Colon (tissue), 2 donors: Measurements from ENCODE around the gene ENTR1.

Source experiments
- FAIRE-seq: peaks from 2 replicates; lab custom pipeline; 2012; peaks lifted over from hg19 to GRCh38; lab: Jason Lieb, UNC
- donor health status: control.
- donor health status: control.

Gene ENTR1

DNA sequence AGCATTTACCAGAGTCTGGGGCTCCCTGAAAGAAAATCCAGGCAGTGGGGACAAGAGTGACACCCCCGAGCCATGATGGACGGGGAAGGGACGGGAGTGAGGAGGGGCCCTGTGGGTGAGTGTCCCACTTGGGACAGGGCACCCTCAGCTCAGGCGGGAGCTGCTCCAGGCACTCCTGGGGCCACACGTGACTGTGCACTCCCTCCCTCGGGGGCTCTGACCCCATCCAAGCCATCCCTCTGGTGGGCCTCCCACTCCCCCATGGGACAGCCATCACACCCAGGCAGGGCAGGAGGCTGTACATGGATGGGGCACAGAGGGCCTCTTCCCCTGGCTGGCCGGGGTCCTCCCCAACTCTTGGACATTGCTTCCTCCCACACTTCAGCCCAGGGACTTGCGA is 34.0 kb downstream of the ENTR1 start:
- FAIRE-seq: no peak

DNA sequence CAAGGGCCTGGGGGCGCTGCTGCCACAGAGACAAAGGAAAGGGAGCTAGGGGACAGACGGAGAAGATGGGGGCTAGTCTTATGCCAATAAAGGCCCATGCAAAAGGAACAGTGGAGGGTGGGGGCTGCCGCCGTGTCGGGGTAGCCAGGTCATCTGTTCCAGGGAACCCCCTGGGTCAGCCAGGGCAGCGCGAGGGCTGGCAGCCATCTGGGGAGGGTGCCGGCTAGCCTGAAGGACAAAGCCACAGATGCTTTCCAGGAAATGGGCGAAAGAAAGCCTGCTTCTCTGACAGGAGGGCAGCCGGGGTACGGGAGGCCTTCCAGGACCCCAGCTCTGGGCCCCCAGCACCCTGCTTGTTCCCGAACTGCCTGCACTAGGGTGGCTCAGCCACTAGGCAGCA is 35.3 kb downstream of the ENTR1 start:
- no peak for FAIRE-seq

DNA sequence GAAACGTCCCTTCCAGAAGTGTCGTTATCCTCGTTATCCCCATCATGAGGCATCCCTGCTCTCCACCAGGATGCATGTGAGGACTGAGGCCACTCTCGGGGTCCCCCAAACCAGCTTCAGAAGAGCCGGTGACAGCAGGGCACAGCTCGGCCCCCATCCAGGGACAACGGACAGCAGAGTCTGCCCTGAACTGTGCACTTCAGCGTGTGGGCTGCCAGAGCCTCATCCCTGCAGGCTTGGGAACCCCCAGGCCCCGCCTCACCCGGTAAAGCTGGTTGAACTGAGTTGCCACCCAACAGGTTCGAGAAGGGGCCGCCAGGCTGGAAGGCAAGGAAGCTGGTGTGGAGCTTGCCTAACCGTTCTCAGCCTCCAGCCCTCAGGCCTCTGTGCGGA is 36.2 kb downstream of the ENTR1 start:
- FAIRE-seq: no peak

DNA sequence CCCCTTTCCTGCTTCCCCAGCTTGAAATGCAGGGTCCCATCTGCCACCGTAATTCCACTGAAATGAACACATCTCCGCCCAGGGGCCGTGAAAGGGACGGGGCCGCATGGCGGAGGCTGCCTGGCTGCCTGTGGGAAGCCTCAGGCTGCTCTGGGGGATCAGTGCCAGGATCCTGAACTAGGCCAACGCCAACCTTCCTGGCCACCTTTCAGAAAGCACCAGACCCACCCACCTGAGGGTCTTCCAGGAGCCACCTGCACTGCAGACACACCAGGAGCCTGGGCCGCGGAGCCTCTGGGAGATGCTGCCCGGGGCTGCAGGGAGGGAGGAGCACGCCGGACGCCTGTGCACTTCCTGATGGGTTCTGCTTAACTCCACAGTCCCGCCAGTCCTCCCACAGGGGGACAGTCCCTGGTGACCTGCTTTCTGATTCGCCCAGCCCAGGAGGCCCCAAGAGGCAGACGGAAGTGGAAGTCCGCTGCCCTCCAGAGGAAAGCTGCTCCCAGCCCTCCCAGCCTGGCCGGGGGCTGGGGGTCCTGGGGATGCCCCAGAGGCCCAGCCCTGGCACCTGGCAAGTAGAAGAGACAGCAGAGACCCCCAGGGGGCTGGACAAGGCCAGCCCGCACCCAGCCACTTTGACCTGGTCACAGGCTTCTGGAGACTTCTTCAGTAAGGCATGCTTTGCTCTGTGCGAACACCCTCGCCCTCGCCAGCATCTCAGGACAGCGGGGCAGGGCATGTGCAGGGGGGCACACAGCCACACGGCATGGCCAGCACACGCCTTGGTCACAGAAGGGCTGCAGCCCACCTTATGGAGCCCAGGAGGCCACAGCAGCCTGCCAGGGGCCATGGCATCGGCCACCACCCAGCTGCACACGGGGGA is 36.9 kb downstream of the ENTR1 start, which contains the start of gene CARD9:
Gene CARD9 (minus strand): TSS at position 370 of the 883 bp plus-strand sequence. CDS start 1,591 bp downstream, outside the sequence.
- no peak for FAIRE-seq

DNA sequence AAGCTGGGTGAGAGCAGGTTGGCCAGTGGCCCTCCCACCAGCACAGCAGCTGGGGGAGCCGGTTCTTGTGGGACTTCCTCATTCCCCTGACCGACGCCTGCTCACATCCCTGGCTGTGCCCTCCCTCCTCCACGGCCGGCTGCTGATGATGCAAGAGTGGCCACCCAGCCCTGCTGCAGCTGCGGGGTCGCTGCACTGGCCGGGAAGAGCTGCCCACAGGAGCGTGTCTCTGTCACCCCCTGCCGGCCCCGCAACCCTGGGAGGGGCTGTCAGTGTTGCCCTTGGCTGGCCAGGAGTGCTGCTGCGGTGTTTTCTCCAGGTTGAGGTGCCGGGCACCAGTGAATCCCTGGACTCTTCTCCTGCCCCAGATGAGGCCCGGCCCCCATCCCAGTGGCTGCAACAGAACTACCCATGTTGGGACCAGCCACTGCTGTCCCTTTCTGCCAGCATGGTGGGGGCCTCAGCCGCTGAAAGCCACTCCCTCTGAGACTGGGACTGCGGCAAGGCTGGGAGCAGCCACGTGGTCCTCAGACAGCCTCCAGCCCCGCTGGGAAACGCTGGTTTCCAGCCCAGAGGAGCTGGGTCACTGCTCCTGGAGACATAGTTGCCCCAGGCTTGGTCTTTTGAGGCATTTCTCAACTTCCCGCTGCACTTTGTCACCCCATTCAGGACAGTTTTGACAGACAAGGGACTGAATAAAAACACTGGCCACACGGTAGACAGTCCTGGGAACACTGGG is 37.7 kb downstream of the ENTR1 start:
- FAIRE-seq: no peak

DNA sequence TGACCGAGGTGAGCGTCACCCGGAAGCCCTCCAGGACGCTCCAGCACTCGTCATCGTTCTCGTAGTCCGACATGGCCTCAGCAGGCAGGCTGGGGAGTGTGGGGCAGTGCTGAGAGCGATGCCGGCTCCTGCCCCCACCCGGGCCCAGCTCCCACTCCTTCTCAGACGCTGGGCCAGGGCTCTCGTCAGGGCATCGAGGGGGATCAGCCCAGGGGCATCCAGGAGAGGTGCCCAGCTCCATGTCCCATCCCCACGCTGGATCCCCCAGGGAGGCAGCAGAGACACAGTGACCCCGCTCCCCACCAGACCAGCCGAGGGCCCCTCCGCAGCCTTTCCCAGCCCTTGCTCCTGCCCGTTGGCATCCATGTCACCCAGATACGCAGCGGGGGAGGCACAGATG is 38.4 kb downstream of the ENTR1 start:
- FAIRE-seq: no peak

DNA sequence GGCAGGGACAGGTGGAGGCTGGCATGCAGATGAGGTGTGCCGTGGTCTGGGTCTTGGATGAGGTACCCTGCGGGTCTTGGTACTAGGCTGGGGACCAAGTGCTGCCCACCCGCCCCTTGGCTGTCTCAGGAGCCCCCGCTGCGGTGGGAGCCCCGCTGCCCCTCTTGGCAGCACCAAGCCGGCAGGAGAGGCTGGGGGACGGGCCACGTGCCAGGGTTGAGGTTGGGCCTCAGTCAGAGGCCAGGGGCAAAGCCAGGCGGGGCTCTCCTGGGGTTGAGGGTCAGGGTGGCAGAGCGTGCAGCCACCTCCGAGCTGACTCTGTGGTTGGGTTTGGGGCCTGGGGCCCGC is 38.9 kb downstream of the ENTR1 start:
- FAIRE-seq: no peak

DNA sequence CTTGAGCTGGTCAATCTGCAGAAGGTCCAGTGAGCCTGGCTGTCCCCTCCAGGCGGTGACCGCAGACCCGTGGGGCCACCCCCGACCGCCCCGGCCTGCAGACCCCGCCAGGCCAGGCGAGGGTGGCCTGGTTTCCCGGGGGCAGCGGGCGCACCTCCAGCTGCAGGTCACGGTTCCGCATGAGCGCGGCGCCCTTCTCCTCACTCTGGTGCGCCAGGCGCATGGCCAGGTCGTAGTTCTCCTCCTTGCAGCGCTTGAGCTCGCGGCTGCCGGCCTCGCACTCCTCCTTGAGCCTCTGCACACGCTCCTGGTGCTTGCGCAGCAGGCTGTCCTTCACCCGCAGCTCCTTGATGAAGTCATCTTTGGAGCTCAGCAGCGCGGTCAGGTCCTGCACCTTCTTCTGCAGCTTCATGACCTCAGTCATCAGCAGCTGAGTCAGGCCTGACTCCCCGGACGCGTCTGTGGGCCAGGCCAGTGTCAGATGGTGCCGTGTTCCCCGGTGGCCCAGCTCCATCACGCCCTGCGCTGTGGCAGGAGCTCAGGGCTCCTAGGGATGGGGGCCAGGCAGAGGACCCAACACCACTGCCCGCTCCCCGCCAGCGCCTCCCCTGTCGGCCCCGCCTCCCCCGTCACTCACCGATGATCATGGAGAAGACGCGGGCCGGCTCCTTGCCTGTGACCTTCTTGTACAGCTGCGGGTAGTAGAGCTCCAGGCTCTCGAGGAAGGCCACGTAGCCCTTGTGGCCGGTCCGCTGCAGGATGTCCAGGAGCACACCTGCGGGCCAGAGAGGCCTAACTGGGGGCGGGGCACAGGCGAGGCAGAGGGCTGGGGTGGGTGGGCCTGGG is 39.5 kb downstream of the ENTR1 start:
- no peak for FAIRE-seq

DNA sequence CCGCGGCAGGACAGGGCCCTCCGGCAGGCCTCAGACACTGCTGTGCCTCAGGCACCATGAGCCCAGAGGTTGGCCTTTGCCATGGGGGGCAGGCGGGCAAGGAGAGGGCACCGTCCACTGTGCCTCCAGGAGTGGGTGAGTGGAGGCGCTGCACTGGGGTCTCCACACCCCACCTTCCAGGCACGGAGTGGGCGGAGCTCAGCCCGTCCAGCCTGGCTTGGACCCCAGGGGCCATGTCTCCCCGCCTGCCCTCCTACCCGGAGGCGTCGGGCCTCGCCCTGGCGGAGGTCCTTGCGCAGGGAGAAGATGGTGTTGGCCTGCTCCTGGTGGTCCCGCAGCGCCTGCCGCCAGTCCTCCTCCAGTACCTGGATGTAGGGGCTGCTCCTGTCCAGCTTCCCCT is 40.4 kb downstream of the ENTR1 start:
- FAIRE-seq: no peak

DNA sequence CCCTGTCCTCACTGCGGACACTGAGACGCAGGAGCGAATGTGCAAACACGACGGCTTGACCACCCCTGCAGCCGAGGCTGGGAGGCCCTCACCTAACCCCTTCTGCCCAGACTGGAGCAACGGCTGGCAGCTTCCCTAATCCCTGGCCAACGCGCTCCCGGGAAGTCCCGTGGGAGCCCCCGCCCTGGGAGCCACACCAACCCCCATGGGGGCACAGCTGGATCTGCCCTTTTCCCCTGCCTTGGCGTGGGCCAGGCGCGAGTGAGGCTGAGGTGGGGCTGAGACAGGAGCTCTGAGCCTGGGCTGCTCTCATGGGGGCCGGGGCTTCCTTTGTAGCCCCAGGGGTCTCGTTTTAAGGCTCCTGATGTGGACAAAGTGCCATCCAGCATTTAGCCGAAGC is 42.2 kb downstream of the ENTR1 start:
- FAIRE-seq: no peak

DNA sequence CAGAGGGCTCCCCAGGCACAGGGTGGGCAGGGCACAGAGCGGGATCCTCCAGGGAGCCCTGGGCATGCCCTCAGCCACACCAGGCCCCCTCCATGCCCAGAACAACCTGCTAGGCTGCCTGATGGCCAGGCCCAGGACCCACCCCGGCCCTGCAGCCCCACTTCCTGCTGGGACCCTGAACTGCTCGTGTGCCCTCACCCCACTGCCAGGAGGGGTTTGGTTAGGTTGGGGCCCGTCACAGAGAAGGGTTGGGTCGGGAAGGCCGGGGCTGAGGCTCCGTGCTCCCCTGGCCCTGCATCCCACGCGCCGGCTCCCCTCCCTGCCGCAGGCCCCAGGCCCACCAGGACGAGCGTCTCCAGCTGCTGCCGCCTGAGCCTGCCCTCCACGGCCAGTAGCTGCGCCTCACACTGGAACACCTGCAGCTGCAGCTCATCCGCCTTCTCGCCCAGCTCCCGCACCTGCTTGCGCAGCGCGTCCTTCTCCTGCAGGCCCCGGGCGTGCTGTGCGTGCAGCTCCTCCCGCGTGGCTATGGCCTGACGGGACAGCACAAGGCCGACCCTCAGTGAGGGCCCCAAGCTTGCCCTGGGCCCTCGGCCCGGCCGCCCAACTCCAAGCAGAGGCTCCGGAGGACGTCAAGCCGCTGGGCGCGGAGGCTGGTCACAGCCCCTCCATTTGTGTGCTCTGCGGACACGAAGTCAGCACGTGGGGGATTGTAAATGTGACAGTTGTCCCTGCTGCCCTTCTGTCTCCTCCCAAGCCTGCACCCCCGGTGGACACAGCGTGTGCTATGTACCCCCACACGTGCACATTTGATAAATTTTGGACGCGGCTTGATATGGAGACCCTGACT is 42.9 kb downstream of the ENTR1 start:
- no peak for FAIRE-seq

DNA sequence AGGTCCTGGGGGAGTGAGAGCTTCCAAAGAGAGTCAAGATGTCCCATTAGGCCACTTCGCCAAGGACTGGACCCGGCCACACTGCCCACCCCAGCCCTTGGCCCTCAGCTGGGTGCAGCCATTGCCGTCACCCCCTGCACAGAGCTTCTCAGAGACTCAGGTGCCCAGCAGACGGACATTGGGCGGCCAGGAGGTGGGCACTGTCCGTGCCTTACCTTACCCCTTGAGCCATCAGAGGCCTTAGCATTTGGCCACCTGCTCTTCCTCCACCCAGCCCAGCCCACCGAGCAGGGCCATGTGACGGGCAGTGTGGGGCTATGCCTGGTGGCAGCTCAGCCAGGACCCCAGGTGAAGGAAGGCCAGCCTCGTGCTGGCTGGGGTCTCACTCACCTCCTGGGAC is 43.6 kb downstream of the ENTR1 start:
- FAIRE-seq: no peak

DNA sequence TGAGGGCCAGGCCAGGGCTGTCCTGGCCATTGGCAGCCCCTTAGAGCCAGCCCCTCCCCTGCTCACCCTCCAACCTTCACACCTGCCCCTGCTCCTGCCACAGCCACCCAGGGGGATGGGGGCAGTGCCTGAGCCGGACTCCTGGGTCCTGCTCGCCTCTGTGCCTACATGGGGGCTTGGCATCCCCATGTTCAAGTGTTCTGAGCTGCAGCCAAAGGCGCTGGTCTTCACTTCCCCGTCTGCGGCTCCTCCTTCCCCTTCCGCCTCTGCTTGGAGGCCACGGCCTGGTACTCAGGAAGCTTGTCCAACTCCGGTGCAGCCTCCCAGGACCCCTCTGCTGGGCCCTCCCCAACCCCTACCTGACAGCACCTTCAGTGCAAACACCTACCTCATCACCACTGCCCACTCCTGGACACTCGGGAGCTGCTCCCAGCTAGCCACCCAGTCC is 44.6 kb downstream of the ENTR1 start:
- no peak for FAIRE-seq

DNA sequence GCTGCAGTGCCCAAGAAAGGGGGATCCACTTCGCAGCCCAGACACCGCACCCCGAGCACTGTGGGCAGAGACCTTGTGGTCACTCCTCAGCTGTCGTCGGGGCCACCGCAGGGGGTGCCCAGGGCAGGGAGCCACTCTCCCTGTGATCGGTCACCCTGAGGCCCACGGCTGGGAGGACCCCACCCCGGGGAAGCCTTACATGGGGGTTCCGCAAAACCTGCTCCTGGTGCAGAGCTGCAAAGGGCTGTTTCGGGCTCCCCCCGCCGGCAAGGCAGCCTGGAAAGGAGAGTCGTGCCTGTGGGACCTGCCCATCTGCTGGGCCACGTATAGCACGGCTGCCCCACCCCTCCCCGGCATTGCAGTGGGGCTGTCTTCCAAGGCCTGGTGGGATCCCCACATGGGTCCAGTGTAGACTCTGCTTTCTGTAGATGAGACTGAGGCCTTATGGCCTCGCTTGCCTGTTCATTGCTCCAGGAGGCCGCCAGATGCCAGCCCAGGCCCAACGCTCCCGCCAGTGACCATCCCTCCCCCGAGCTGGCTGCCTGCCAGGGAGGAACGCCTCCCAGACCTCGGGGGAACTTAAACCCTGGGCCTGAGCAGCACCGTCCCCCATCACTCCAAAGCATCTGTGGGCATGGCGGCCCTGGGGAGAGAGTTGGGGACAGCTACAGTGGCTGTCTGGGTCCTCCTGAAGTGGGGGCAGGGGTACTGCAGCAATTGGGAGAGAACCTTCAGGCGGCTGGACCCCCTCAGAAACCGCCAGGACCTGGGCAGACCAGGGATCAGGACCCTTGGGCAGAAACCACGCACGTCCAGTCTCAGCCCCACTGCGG is 45.3 kb downstream of the ENTR1 start:
- FAIRE-seq: no peak

DNA sequence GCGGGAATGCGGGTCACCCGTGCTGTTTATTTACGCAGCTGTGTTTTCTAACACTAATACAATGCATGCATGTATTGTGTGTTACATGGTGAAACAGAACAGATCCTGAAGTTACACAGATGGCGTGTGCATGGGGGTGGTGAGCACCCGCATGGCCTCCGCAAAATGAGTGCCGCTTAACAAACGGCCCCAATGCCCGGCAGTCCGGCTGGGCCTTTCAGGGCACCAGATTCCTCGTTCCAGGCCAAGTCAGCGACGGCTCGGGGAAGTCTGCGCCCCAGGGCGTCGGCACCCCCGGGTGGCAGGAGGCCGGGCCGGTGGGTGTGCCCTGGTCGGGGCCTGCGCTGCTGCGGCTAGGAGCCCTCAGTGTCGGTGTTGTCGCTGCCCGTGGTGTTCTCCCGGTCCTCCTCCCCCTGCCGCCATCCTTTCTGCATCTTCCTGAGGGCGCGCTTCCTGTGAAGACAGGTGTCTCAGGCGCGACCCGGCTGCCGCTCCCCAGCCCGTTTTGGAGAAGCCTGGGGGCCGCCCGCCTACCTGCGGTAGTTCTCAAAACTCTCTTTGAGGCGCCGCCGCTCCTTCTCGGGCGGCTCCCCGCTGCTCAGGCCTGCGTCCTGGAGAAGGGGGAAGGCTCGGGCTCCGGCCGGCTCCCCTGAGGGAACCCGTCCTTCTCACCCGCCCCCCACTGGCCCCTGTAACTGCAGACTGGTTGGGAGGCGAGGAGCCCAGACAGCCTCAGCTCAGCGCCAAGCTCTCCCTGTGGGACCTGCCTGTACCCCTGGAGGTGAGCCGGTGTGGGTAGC is 46.3 kb downstream of the ENTR1 start:
- FAIRE-seq: no peak

DNA sequence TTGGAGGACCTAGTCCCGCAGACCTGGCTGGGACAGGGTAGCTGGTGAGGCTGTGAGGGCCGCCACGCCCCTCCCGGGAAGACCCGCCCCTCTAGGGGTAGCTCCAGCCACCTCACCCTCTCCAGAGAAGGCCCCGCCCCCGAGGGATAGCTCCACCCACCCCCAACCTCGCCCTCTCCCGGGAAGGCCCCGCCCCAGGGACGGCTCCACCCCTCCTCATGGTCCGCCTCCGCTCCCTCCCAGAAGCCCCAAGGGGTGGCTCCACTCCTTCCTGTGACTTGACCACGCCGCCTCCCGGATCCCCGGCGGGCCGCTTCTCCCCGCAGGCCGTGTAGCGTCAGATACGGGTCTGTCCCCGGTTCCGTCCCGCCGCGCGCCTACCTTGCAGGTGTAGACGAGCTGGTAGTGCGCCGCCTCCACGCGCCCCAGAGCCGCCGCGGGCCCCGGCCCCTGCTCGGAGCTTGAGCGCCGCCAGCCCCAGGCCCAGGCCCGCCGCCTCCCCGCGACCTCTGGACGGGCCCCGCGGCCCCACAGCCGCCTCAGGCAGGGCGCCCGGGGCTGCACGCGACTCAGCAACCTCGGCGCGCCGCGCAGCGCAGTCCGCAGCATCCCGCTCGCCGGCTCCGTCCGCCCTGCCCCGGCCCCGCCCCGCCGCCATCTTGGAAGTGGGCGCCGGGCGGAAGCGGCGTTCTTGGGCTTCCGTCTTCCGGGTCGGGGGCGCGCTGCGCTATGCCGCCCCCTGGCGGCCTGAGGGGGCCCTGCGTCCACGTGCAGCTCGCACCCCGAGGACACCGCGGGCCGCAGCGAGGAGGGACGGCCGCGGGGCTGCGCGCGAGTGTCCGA is 47.1 kb downstream of the ENTR1 start, which contains the start of gene DNLZ:
Gene DNLZ (minus strand): TSS at position 639 of the 843 bp plus-strand sequence. CDS start 30 bp downstream, at position 609.
- FAIRE-seq: no peak

DNA sequence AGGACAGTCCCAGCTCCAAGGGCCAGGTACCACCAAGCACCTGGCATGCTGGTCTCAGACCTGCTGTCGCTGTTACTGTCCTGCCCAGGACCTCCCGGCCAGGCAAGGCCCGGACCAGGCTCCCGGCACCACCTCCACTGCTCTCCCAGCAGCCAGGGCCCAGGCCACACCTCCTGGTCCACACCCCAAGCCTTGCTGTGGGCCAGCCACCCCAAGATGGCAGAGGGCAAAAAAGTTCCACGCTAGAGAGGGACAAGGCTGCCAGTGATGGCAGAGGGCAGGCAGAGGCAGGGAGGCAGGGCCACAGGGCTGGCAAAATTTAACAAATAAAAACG is 48.0 kb downstream of the ENTR1 start:
- FAIRE-seq: no peak

DNA sequence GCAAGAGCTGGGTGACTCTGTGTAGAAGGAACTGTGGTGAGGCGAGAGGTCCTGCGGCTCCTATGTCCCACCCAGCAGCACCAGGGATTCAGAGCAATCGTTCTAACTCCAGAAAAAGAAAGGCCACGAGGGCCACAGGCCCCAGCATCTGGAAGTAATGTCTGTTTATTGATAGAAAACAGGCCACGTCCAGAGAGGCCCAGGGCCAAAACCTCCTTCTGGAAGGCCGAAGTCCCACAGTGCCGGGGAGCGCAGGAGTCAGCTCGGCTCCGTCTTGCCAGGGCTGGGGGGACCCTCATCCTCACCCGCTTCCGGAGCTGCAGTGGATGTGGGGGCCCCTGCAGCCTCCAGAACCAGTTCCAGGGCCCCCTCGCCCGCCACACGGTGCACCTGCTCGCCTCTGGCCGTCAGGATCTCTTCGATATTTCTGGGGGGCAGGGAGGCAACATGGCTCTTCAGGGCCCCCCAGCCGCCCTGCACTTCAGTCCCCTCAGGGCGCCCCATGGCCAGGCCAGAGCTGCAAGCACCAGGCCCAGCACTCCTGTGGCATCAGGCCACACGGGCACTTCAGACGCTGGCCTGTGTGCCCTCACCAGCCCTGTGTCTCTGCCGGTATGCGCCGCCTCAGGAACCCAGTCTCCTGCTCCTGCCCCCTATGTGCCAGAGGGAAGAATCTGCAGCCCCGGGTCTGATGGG is 48.5 kb downstream of the ENTR1 start:
- FAIRE-seq: no peak
